Measurements from ENCODE around the gene HIP1R. TPM values are rescaled to one million over a fixed set of nuclear protein-coding genes. Genes with fewer than 3 reads are reported as not detected.

HIP1R gene
- total RNA-seq, 1 experiment from 2014 or later: 234 TPM

GRCh38 chr12:122893208-122894153 is 58.2 kb downstream of the HIP1R start:
- H3K27ac Mint-ChIP-seq (ENCODE audit: unreplicated experiment): peak overlapping the region; percentile 98
- peaks cover 88% of the 10 kb centered on the region for H3K36me3 Mint-ChIP-seq (ENCODE audit: insufficient read depth, unreplicated experiment)
- peaks cover 58% of the 10 kb centered on the region for H3K4me1 Mint-ChIP-seq (ENCODE audit: low read depth, unreplicated experiment)
- no peak for TF ChIP-seq CTCF (IDR thresholded peaks at IDR 0.05; ENCODE audit: unreplicated experiment)
- peak overlapping the region; percentile 100 for H3K4me3 Mint-ChIP-seq (ENCODE audit: low read depth, unreplicated experiment)
- CTCF ChIA-PET: interaction anchor here (0.6 to 2.6 kb wide), 14 partner anchors 8 to 720 kb away, joined by 3 to 17 read pairs (median 6); no protein-coding TSS in a partner anchor
- peaks cover 3% of the 10 kb centered on the region for H3K9me3 Mint-ChIP-seq (ENCODE audit: low read depth, unreplicated experiment)
- TSS peak; percentile 16 for BruUV-seq (replicated peaks)
- no peaks in the 10 kb centered on the region for H3K27me3 Mint-ChIP-seq (ENCODE audit: unreplicated experiment)
- no peak for DNase-seq
- intact Hi-C loops (cut with micrococcal nuclease; ENCODE audit: unreplicated experiment): no loop called here

- H3K27me3 Mint-ChIP-seq (ENCODE audit: unreplicated experiment): no peaks in the 10 kb centered on the region
- BruUV-seq (replicated peaks): no TSS peak
Measured at GRCh38 chr12:122894193-122895121, 59.2 kb downstream of the HIP1R start.

GRCh38 chr12:122895320-122895703 is 60.1 kb downstream of the HIP1R start:
- BruUV-seq (replicated peaks): no TSS peak
- H3K4me1 Mint-ChIP-seq (ENCODE audit: low read depth, unreplicated experiment): peaks cover 55% of the 10 kb centered on the region
- CTCF ChIA-PET: interaction anchor here (2.6 kb wide), 1 partner anchor 52 kb away, joined by 17 read pairs; no protein-coding TSS in a partner anchor
- TF ChIP-seq CTCF (IDR thresholded peaks at IDR 0.05; ENCODE audit: unreplicated experiment): no peak
- H3K36me3 Mint-ChIP-seq (ENCODE audit: insufficient read depth, unreplicated experiment): peaks cover 83% of the 10 kb centered on the region
- H3K27me3 Mint-ChIP-seq (ENCODE audit: unreplicated experiment): no peaks in the 10 kb centered on the region
- DNase-seq: no peak
- intact Hi-C loops (cut with micrococcal nuclease; ENCODE audit: unreplicated experiment): no loop called here
- peaks cover 3% of the 10 kb centered on the region for H3K9me3 Mint-ChIP-seq (ENCODE audit: low read depth, unreplicated experiment)
- H3K4me3 Mint-ChIP-seq (ENCODE audit: low read depth, unreplicated experiment): peak overlapping the region; percentile 100
- H3K27ac Mint-ChIP-seq (ENCODE audit: unreplicated experiment): peak overlapping the region; percentile 98

More at GRCh38 chr12:122894193-122895121, 59.2 kb downstream of the HIP1R start:
- peaks cover 58% of the 10 kb centered on the region for H3K4me1 Mint-ChIP-seq (ENCODE audit: low read depth, unreplicated experiment)
- CTCF ChIA-PET: interaction anchor here (0.5 to 2.6 kb wide), 8 partner anchors 9 to 343 kb away, joined by 3 to 17 read pairs (median 6); no protein-coding TSS in a partner anchor
- intact Hi-C loops (cut with micrococcal nuclease; ENCODE audit: unreplicated experiment): no loop called here
- H3K27ac Mint-ChIP-seq (ENCODE audit: unreplicated experiment): peak overlapping the region; percentile 98
- peak; percentile 80 for DNase-seq
- H3K4me3 Mint-ChIP-seq (ENCODE audit: low read depth, unreplicated experiment): peak overlapping the region; percentile 100
- TF ChIP-seq CTCF (IDR thresholded peaks at IDR 0.05; ENCODE audit: unreplicated experiment): no peak
- peaks cover 88% of the 10 kb centered on the region for H3K36me3 Mint-ChIP-seq (ENCODE audit: insufficient read depth, unreplicated experiment)
- peaks cover 3% of the 10 kb centered on the region for H3K9me3 Mint-ChIP-seq (ENCODE audit: low read depth, unreplicated experiment)

All from Calu3 (cell line).